Embryonic facial prominence (tissue), 1 donor: Measurements from ENCODE around the gene CXCL13.
"Not testable (repeated sequence)": the region's sequence is repeated elsewhere in the genome, so short reads cannot be mapped to it uniquely, and the experiment has no call there.

Source experiments
- DNase-seq: peaks from one replicate; pipeline ENCODE4 v3.0.0-alpha.2; 2016; ENCODE audit errors: extremely low spot score

CXCL13 gene, protein sequence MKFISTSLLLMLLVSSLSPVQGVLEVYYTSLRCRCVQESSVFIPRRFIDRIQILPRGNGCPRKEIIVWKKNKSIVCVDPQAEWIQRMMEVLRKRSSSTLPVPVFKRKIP

DNA sequence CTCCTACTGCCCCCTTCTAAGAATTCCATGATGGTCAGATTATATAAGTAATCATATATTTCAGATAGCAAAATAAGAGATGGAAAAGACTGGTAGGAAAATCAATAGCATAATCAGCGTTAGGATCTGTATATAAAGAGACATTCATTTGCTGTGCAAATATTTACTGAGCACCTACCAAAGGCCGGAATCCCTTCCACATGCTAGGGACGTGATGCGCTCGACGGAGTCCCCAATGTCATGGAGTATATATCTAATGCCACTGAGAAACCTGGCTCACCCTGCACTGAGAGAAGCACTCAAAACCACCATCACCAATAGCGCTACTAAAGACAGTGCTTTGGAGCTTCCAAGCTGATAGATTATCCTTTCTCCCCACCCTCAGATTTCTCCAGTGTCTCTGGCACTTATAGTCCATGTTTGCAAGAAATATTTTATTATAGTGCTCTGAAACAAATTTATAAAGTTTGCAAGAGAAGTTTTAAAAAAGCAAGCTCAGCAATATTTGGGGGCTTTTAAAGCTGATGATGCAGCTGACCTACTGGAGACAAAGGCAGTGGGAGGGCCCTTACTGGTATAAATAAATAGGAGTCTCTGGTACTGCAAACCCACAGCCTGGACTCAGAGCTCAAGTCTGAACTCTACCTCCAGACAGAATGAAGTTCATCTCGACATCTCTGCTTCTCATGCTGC, at the start of gene CXCL13:
Gene CXCL13 (plus strand): TSS at position 611 of the 693 bp plus-strand sequence. CDS start 46 bp downstream, at position 657.
- no peak for DNase-seq

DNA sequence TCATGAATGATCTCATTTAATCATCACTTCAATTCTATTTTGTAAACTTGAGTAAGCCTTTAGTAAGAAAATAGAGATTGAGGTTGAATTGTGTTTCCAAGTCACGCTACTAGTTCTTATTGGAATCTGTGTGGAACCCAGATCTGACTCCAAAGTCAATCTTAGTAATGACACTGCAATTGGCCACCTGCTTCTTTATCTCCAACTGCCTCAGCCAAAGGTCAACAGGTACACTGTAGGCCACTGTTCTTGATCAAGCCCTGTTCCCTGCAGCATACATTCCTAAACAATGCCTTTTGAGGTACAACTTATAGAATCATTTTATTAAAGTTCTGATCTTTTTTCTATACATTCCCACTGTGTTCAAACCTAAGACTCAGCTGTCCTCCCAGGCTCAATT, 45.5 kb upstream of the CXCL13 start:
- DNase-seq, result no peak

DNA sequence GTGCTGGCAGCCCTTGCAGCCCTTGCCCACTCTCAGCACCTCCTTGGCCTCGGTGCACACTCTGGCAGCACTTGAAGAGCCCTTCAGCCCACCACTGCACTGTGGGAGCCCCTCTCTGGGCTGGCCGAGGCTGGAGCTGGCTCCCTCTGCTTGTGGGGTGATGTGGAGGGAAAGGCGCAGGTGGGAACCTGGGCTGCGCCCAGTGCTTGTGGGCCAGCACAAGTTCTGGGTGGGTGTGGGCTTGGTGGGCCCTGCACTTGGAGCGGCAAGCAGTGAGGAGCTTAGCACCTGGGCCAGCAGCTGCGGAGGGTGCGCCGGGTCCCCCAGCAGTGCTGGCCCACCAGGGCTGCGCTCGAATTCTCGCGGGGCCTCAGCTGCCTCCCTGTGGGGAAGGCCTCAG, 43.9 kb upstream of the CXCL13 start:
- DNase-seq, result not testable (repeated sequence)

DNA sequence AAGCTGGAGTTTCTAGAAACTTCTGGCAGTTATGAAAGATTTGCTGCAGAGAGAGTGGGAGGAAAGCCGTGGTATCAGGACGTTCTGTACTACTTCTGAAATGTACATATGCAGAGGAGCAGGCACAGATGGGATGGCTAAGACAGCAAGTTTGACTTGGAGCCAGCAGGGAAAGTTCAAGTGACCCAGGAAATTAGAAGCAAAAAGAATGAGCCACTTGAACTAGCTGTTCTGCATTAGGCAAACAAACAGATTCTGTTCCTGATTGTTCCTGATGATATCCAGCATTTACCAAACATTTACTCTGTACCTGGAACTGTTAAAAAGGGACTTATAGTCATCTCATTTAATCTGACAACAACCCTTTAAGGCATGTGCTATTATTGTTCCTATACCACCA, 41.4 kb upstream of the CXCL13 start:
- no peak for DNase-seq

DNA sequence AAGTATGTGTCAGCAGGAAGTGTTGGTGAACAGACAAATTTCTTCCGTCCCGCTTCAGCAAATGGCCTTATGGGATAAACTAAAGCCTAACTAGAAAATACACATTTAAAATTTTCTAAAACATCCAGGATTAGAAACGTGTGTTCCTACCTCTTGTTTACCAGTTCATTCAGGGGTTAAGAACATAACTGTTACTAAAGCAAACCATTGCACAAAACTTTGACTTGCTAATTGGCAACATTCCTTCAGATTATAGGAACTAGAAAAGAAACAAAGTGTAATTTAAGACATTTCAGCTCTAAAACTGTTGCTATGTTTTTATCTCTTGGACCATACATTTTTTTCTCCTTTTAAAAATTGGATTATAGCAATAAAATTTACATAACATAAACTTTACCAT, 39.5 kb upstream of the CXCL13 start:
- no peak for DNase-seq

DNA sequence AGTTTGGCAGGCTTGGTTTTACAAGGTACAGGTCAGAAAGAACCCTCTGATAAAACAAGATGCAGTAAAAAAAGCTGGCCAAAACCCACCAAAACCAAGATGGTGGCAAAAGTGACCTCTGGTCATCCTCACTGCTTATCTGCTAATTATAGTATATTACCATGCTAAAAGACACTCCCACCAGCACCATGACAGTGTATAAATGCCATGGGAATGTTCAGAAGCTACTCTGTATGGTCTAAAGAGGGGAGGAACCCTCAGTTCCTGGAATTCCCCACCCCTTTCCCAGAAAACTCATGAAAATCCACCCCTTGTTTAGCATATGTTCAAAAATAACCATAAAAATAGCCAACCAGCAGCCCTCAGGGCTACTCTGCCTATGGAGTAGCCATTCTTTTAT, 38.1 kb upstream of the CXCL13 start:
- no peak for DNase-seq

DNA sequence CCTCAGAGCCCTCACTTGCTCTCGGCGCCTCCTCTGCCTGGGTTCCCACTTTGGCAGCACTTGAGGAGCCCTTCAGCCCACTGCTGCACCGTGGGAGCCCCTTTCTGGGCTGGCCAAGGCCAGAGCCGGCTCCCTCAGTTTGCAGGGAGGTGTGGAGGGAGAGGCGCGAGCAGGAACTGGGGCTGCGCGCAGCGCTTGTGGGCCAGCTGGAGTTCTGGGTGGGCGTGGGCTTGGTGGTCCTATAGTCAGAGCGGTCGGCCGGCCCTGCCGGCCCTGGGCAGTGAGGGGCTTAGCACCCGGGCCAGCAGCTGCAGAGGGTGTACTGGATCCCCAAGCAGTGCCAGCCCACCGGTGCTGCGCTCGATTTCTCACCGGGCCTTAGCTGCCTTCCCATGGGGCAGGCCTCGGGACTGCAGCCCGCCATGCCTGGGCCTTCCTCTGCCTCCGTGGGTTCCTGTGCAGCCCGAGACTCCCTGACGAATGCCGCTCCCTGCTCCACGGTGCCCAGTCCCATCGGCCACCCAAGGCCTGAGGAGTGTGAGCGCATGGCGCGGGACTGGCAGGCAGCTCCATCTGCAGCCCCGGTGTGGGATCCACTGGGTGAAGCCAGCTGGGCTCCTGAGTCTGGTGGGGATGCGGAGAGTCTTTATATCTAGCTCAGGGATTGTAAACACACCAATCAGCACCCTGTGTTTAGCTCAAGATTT, 35.0 kb upstream of the CXCL13 start:
- DNase-seq, result not testable (repeated sequence)

DNA sequence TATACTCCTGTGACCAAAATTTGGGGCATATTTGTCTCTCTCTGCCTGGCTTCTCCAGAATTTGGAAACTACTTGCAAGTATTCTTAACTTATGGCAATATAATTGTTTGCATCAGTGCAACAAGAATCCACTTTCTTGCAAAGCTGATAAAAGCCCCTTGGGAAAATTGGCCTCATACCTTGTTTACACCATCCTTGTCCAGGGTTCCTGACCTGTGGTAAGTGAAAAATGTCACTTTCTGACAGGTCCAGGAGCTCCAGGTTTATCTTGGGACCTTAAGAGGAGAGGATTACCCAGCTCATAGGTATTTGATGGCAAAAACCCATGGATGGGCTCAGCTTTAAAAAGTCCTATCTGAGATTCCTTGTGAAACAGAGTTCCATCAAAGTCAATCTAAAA, 29.3 kb upstream of the CXCL13 start:
- DNase-seq, result no peak

DNA sequence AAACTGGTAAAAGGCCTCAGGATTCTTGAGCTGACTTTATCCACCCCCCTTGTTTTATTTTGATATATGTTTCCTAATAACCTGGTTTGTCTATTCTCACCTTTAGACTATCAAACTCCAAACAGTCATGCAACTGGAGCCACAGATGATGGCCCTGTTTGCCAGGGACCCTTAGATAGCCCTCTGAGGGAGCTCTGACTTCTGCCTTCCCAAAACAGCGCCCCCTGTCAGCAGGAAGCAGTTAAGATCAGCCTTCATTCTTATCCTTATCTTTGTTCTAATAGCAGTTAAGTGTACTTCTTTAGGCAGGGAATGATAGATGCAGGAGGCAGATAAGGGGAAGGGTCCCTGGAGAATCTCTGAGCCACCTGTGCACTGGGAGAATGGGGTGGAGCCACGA, 27.5 kb upstream of the CXCL13 start:
- DNase-seq, result no peak

DNA sequence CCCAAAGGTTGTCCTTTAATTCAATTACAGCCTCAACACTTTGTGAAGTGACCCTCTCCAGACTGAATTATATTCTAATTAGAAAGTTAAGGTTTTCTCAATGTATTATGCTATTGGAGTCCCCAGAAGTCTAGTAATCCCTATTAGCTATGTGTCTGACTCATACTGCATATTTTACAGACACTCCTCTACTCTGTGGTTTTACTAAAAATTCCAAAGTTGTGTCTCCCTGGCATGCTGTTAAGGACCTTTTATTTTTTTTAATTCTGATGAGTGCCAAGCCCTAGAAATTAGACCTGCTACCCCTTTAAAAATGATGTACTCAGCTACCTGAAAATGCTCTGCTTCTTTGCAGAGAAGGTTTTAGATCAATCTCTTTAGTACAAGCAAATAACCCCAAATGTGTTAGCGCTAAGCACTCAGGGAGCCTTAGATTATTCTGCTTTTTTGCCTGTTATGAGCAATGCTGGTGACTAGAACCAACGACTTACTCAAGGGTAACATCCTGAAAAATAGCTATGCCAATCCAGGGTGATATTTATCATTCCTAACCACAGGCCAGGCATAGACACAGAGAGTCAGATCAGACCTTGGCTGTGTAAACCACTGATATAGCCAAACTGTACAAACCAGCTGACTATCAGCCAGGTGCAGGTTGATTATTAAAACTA, 26.1 kb upstream of the CXCL13 start:
- DNase-seq, result no peak

DNA sequence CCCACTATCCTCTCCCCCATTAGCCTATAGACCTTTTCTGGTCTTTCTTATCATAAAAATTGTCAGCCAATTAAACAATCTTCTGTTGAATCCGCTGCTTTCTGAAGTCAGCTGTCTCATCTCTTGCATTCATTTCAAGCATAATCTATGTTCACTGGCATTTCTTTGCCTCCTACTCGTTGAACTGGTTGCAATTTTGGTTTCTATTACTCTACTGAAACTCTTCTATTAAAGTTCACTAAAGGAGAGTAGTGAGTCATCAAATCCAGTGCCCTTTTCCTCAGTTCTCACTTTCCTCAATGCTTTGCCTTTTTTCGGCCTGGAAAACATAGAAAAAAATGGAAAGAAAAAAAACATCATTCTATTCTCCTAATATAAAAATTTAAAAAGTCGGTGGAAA, 23.9 kb upstream of the CXCL13 start:
- no peak for DNase-seq

DNA sequence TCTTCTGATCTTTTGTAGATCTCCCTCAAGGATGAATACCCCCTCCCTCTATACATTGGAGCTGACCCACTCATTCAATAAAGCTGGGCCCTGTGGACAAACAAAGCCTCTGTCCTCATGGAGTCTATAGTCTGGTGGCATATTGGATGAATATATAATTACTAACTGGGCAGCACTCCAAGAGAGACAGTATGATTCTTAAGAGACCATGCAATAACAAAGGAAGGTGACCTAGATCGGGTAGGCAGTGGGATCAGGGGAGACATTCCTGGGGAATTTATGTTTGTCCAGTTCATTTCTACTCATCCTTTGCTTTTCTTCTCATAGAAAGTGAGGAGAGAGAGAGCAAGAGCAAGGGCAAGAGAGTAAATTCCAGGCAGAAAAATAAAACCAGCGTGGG, 23.5 kb upstream of the CXCL13 start:
- DNase-seq, result no peak

DNA sequence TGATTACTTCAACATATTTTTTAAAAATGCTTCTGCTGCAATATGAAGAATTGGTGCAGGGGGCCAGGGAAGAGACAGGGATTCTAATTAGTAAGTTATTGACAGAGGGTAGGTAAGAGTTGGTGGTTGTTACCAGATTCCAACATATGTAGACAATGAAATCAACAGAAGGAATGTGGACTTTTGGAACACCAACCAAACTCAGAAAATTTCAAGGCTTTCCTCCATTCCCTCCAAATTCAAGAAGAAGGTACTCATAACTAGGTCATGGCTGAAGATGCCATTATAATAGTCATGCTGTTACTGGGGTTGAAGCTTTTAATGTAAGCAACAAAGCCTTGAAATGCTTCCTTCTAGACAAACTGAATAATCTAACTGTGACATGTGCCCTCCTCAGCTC, 22.9 kb upstream of the CXCL13 start:
- no peak for DNase-seq

DNA sequence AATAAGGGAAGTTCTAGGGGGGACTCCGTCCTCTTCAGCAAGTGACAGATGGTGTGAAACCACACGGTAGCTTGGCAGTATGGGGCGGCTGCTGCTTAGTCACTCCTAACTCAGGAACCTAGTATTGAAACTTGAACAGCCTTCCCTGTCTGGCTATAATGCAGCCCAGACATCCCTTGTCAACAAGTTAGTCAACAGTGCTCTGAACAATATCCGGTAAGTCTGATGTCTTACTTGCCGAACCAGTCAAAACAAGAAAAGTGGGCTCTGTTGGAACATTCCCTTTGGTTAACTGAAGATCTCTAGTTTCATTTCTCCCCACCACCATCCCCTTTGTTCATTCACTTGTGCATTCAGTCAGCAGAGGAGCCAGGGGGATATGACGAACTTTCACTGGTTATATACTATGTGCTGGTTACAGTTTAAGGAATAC, 18.7 kb upstream of the CXCL13 start:
- DNase-seq, result no peak

DNA sequence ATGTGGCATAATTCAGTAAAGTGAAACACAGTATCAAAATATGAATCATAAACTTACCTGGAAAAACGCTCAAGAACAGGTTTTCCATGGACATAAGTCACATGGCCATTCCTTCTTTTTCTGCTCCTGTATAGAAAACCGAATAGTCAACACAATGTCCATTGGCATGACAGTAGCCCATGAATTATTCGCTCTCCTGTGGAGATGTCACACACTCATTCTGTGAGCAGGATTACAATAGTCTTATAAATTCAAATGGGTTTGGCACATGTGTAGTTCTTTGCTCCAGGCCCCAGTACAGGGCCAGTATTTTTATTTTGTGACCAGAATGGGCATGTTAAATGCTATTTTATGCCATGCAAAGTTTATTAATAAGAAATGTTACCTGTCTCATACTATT, 15.1 kb upstream of the CXCL13 start:
- DNase-seq, result no peak

DNA sequence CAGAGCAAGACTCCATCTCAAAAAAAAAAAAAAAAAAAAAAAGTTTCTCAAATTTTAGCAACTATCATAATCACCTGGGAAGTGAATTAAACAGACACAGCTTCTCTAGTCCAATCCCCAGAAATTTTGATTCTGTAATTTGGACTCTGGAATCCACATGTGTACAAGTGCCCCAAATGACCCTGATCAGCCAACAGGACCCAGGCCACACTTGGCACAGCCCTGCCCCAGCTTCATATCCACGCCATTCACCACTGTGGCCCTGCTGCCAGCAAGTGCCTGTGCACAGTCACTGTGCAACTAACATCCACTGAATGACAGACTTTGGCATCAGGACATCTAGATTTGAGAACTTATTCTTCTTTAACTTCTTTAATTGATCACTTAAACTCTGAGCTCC, 14.1 kb upstream of the CXCL13 start:
- DNase-seq, result no peak

DNA sequence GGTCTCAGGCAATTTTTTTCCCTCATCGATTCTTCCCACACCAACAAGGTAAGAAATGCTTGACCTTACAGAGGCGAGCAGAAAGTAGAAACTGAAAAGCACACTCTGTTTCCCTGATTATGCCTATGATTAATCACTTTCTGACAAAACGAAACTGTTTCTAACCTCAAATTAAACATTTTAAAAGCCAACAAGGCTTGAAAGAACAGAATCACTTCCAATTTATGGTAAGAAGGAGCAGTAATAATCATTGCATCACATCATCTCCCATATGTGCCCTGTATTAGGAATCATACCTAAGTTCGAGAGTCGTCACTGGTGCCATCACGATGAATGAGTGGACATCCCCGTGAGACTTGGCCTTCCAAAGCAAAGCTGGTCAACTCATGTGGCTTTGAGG, 12.5 kb upstream of the CXCL13 start:
- no peak for DNase-seq

DNA sequence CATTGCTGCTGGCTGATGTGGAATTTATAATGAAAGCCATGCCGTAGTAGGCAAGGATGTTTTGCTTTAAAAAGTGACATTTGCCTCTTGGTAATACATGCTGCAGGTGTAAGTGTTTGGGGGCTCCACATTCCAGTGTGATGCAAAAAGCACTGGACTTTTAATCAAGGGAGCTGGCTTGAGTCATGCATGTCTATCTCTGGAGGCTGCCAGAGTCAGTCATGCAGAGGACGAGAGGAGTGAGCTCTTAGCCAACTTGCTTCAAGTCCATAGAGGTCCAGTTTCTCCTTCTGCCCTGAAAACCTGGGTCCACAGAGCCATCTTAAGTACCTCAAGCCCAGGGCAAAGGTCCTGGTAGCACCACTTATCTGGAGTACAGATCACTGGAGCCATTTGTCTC, 11.6 kb upstream of the CXCL13 start:
- no peak for DNase-seq

DNA sequence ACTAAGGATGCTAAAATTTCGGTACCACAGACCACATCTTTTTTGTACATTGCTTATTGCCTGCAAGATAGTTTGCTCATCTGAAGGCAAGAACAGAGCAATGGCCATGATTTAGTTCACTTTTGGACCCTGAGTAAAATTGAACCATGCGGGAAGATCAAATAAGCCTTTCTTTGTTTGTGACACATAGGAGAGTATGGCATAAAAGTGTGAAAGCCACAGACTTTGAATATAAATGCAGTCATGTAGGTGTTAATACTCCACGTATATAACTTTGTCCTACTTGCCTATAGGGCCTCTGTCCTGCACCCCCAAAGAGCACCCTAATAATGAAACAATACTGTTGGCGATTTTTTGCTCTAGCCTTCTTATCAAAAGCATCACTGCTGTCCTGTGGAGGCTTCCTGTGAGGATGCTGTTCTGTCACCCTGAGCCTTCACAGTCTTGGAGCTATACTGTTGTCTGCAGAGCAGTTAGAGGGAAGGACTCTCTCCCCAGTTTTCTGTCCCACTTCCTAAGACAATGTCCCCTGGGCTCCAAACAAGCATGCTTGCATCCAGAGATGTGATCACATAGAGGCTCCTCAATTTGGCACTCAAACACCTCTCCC, 10.2 kb upstream of the CXCL13 start:
- DNase-seq, result no peak

DNA sequence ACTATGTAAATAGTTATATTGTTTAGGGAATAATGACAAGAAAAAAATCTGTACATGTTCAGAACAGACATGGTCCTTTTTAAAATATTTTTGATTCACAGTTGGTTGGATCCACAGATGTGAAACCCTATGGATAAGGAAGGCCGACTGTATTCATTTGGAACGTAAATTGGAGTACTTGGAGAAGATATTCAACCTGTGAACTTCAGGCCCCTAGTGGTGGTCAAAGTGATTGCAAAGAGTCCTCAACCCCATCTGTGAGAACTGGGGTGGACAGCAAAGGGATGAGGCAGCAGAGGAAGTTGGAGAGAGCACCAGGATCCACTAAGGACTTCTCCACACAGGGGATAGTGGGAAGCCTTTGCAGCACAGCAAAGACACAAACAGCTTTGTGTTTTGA, 6.2 kb upstream of the CXCL13 start:
- no peak for DNase-seq

DNA sequence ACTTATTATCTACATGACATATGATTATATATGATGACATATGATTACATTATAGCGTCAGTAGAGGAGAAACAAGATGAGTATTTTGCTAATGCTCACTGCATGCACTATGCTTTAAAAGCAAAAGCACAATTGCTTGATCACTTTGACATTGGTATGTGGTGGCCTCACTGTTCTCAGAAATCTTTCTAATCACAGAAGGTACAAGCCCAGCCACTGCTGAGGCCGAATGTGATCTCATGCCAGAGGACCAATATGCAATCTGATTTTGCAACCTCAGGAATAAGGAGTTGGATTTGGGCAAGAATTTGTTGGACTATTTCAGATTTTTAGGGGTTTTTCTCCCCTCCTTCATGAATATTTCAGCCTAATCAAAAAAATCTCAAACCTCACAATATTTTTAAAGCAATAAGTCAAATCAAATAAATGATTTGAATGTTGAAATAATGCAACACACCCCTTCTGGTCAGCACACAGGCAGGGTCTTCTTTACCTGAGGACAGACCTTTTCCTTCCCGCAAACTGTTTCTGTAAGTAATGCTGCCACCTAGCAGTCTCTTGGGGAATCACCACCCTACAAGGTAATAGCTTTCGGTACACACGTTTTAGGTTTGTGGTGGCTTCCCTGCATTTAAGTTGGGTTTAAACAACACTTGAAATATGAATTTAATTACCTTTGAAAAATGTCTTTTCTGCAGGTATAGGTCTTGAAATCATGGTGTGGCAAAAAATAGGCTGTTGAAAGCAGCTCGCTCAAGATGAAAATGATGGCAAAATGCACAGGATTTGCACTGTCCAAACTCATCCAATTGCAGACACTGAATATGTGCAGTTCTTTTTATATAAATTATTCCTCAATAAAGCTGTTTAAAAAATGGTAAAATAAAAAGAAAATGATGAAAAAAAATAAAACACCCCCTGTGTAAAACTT, 4.8 kb upstream of the CXCL13 start:
- peak; percentile 27 for DNase-seq
